Ureter (tissue), 1 donor: ENCODE results near the gene KRTAP4-6. TPM values are rescaled to one million over a fixed set of nuclear protein-coding genes. Genes with fewer than 3 reads are reported as not detected.
"Not testable (repeated sequence)": the region's sequence is repeated elsewhere in the genome, so short reads cannot be mapped to it uniquely, and the experiment has no call there.

Experiments used
- DNase-seq: peaks from one replicate; pipeline ENCODE4 v3.0.0-alpha.2; 2020; ENCODE audit warnings: low spot score
- total RNA-seq: library from RNA; stranded (reverse); gene quantifications from one replicate; pipeline ENCODE4 v1.2.4, GENCODE V29; 2023
- donor health status: DM: yes; HTN: yes; CAD: no.

KRTAP4-6 gene
- total RNA-seq, 1 donor from 2014 or later = not detected

- DNase-seq = no peak
Measured at GRCh38 chr17:41147531-41148204, 7.3 kb upstream of the KRTAP4-6 start.

GRCh38 chr17:41145261-41145660, 4.9 kb upstream of the KRTAP4-6 start:
- no peak for DNase-seq

- no peak for DNase-seq
Measured at GRCh38 chr17:41144846-41145245, 4.5 kb upstream of the KRTAP4-6 start.

GRCh38 chr17:41141361-41141760, 1.0 kb upstream of the KRTAP4-6 start:
- DNase-seq = no peak

GRCh38 chr17:41139865-41140264, 479 bp downstream of the KRTAP4-6 start:
- not testable (repeated sequence) for DNase-seq

- DNase-seq = no peak
Measured at GRCh38 chr17:41133880-41134735, 6.2 kb downstream of the KRTAP4-6 start.

- DNase-seq = no peak
Measured at GRCh38 chr17:41131979-41132378, 8.4 kb downstream of the KRTAP4-6 start.

- no peak for DNase-seq
Measured at GRCh38 chr17:41127371-41127770, 13.0 kb downstream of the KRTAP4-6 start.

- DNase-seq = no peak
Measured at GRCh38 chr17:41126412-41126811, 13.9 kb downstream of the KRTAP4-6 start.

GRCh38 chr17:41125064-41125463, 15.3 kb downstream of the KRTAP4-6 start:
- no peak for DNase-seq

- DNase-seq = not testable (repeated sequence)
Measured at GRCh38 chr17:41123991-41124371, 16.4 kb downstream of the KRTAP4-6 start, which contains the start of gene KRTAP4-12. Gene KRTAP4-12 (minus strand): TSS chr17:41124182. CDS start chr17:41124122, 60 bp downstream.

- DNase-seq = not testable (repeated sequence)
Measured at GRCh38 chr17:41123292-41123990, 16.9 kb downstream of the KRTAP4-6 start.

- no peak for DNase-seq
Measured at GRCh38 chr17:41121742-41122141, 18.6 kb downstream of the KRTAP4-6 start.

- DNase-seq = not testable (repeated sequence)
Measured at GRCh38 chr17:41119696-41120690, 20.4 kb downstream of the KRTAP4-6 start.

- no peak for DNase-seq
Measured at GRCh38 chr17:41118721-41119120, 21.6 kb downstream of the KRTAP4-6 start.

- not testable (repeated sequence) for DNase-seq
Measured at GRCh38 chr17:41117846-41118386, 22.4 kb downstream of the KRTAP4-6 start, which contains the start of gene KRTAP4-11. Gene KRTAP4-11 (minus strand): TSS chr17:41118373. CDS start chr17:41118315, 58 bp downstream.

GRCh38 chr17:41116297-41116696, 24.0 kb downstream of the KRTAP4-6 start:
- no peak for DNase-seq

GRCh38 chr17:41111151-41111885, 29.0 kb downstream of the KRTAP4-6 start:
- DNase-seq = no peak

- not testable (repeated sequence) for DNase-seq
Measured at GRCh38 chr17:41108728-41109386, 31.5 kb downstream of the KRTAP4-6 start.
